Head of caudate nucleus (tissue), 42 donors: ENCODE measurements around the gene MLX.
"Not testable (repeated sequence)": the region's sequence is repeated elsewhere in the genome, so short reads cannot be mapped to it uniquely, and the experiment has no call there.

Experiments
- DNase-seq, 42 donors: peaks; one replicate each; pipeline versions ENCODE4 v3.0.0 to v3.0.0-alpha.2; 2020 to 2021; ENCODE audit warnings: mixed read lengths in 7 of 42
- intact Hi-C: fragments of 100-400 bp; cut with DNase I; formaldehyde crosslinking; loops from one replicate; pipeline ENCODE4 v1.15.0; 2022

The MLX gene

GRCh38 chr17:42552736-42553135 is 14.2 kb upstream of the MLX start, which contains the start of gene HSD17B1:
HSD17B1 (plus strand) TSS chr17:42552923; CDS start chr17:42552934, 11 bp downstream.
- intact Hi-C loops, DNase-seq: not testable (repeated sequence)

GRCh38 chr17:42553161-42553818 is 13.6 kb upstream of the MLX start:
- DNase-seq, result no peak
- intact Hi-C loops, result no loop called here

- intact Hi-C loops, result no loop called here
- DNase-seq, result no peak
Measured at GRCh38 chr17:42553866-42554249, 13.0 kb upstream of the MLX start.

GRCh38 chr17:42554250-42555121 is 12.4 kb upstream of the MLX start:
- DNase-seq, result peak; percentile 70 to 95 (median 90)

GRCh38 chr17:42555122-42555622 is 11.7 kb upstream of the MLX start:
- intact Hi-C loops, result no loop called here
- no peak for DNase-seq

More at GRCh38 chr17:42554250-42555121, 12.4 kb upstream of the MLX start:
- intact Hi-C loops, result no loop called here

GRCh38 chr17:42555961-42556617 is 10.8 kb upstream of the MLX start:
- DNase-seq, intact Hi-C loops: not testable (repeated sequence)

- no peak for DNase-seq
- intact Hi-C loops, result no loop called here
Measured at GRCh38 chr17:42559075-42559474, 7.8 kb upstream of the MLX start.

GRCh38 chr17:42560246-42560645 is 6.7 kb upstream of the MLX start:
- no peak for DNase-seq
- intact Hi-C loops, result no loop called here

- DNase-seq, result peak; percentile 88 to 98 (median 95)
- intact Hi-C loops, result no loop called here
Measured at GRCh38 chr17:42561897-42562387, 5.0 kb upstream of the MLX start, which contains the start of gene COASY. COASY (plus strand) TSS chr17:42562148; CDS start chr17:42562623, 475 bp downstream.

GRCh38 chr17:42562388-42563142 is 4.3 kb upstream of the MLX start:
- DNase-seq, result peak in 3 of 42 donors; percentile 23 to 30 (median 27)
- intact Hi-C loops, result no loop called here

- intact Hi-C loops, result no loop called here
- DNase-seq, result no peak
Measured at GRCh38 chr17:42563143-42563509, 3.8 kb upstream of the MLX start.

- intact Hi-C loops, result no loop called here
- DNase-seq, result no peak
Measured at GRCh38 chr17:42563543-42563942, 3.4 kb upstream of the MLX start.

GRCh38 chr17:42563950-42564349 is 3.0 kb upstream of the MLX start:
- no peak for DNase-seq
- intact Hi-C loops, result no loop called here

GRCh38 chr17:42564815-42565522 is 1.9 kb upstream of the MLX start:
- intact Hi-C loops, result no loop called here
- no peak for DNase-seq

GRCh38 chr17:42565523-42566214 is 1.2 kb upstream of the MLX start:
- no peak for DNase-seq
- intact Hi-C loops, result no loop called here

- intact Hi-C loops, result no loop called here
- peak in 1 of 42 donors; percentile 18 for DNase-seq
Measured at GRCh38 chr17:42566215-42566882, 551 bp upstream of the MLX start.
